B cell (primary cell): Measurements from ENCODE around the gene ZFP1. TPM values are rescaled to one million over a fixed set of nuclear protein-coding genes. Genes with fewer than 3 reads are reported as not detected.

Experiments used
- ATAC-seq: fragments of 200-7000 bp; cut with Tn5 transposase; one replicate; pipeline ENCODE4 v1.10.0; 2021; ENCODE audit warnings: low read depth, mild to moderate bottlenecking, moderate number of reproducible peaks, moderate library complexity
- CTCF ChIA-PET: fragments of 350-600 bp; sonication (Branson Sonifier 250); formaldehyde crosslinking; loops from one replicate; lab custom pipeline; 2021; ENCODE audit warnings: antibody characterized with exemption, inconsistent platforms; lab: Charles Lee
- POLR2A ChIA-PET: fragments of 350-600 bp; sonication (Branson Sonifier 250); formaldehyde crosslinking; loops from one replicate; lab custom pipeline; 2021; ENCODE audit warnings: antibody characterized with exemption; lab: Charles Lee
- DNase-seq: peaks from one replicate; pipeline ENCODE4 v3.0.0; 2013
- H2AFZ ChIP-seq: 2 replicates; pipeline ENCODE4 v1.6.1; 2012; ENCODE audit warnings: mild to moderate bottlenecking, low read depth, low read length; ENCODE audit not compliant: insufficient read depth, poor library complexity, severe bottlenecking
- H3K27ac ChIP-seq, 2 donors: 1 replicate in 1 of 2; 2 replicates in 1 of 2; pipeline ENCODE4 v1.5.1; 2012 to 2013; ENCODE audit warnings: low read length in 2 of 2, mild to moderate bottlenecking in 2 of 2, moderate library complexity in 1 of 2
- H3K27me3 ChIP-seq, 4 experiments: fragments of 200-600 bp in 1 of 4; sonication (generic) in 1 of 4; replicated peaks in 1 of 4; 1 replicate in 2 of 4; 2 replicates in 2 of 4; pipeline versions ENCODE4 v1.6.1 to v1.7.0; 2013 to 2016; ENCODE audit warnings: low read length in 3 of 4, mild to moderate bottlenecking in 2 of 4, mixed read lengths in 1 of 4, moderate library complexity in 1 of 4; ENCODE audit not compliant: insufficient read depth in 4 of 4, control insufficient read depth in 3 of 4; ENCODE audit errors: control extremely low read depth in 1 of 4
- H3K36me3 ChIP-seq, 2 experiments: replicated peaks in 1 of 2; 1 replicate in 1 of 2; 2 replicates in 1 of 2; pipeline versions ENCODE4 v1.6.1 to v1.7.1; 2013; ENCODE audit warnings: low read length in 1 of 2; ENCODE audit not compliant: insufficient read depth in 2 of 2, control insufficient read depth in 1 of 2; ENCODE audit errors: control extremely low read depth in 1 of 2, extremely low read depth in 1 of 2
- H3K4me1 ChIP-seq, 2 donors: fragments of 200-600 bp in 1 of 2; sonication (generic) in 1 of 2; 1 replicate in 1 of 2; 2 replicates in 1 of 2; pipeline versions ENCODE4 v1.5.1 to v1.6.1; 2013 to 2017; ENCODE audit warnings: low read length in 2 of 2; ENCODE audit not compliant: control insufficient read depth in 2 of 2, insufficient read depth in 2 of 2
- H3K4me2 ChIP-seq: replicated peaks from 2 replicates; pipeline ENCODE3; 2012; ENCODE audit warnings: mild to moderate bottlenecking, low read depth, low read length; ENCODE audit not compliant: poor library complexity, severe bottlenecking
- H3K4me3 ChIP-seq, 5 experiments: fragments of 200-600 bp in 1 of 5; sonication (generic) in 1 of 5; 1 replicate in 3 of 5; 2 replicates in 2 of 5; pipeline versions ENCODE4 v1.5.1 to v1.7.0; 2011 to 2016; ENCODE audit warnings: low read length in 4 of 5, mild to moderate bottlenecking in 4 of 5, low read depth in 2 of 5, control low read depth in 1 of 5, moderate library complexity in 1 of 5; ENCODE audit not compliant: insufficient read depth in 1 of 5; ENCODE audit errors: control extremely low read depth in 1 of 5, extremely low read depth in 1 of 5
- H3K79me2 ChIP-seq: fragments of 200-600 bp; sonication (generic); one replicate; pipeline ENCODE4 v1.6.0; 2016; ENCODE audit warnings: low read length; ENCODE audit not compliant: control insufficient read depth, insufficient read depth
- H3K9ac ChIP-seq: fragments of 200-600 bp; sonication (generic); 2 replicates; pipeline ENCODE4 v1.6.1; 2017; ENCODE audit warnings: mild to moderate bottlenecking, low read length, moderate library complexity
- H3K9me3 ChIP-seq, 3 donors: one replicate each; pipeline versions ENCODE4 v1.6.1 to v1.7.1; 2013; ENCODE audit warnings: low read length in 2 of 3; ENCODE audit not compliant: control insufficient read depth in 2 of 3, insufficient read depth in 1 of 3; ENCODE audit errors: control extremely low read depth in 1 of 3
- H4K20me1 ChIP-seq: 2 replicates; pipeline ENCODE4 v1.6.0; 2012; ENCODE audit warnings: mild to moderate bottlenecking, low read length; ENCODE audit not compliant: insufficient read depth, control insufficient read depth, poor library complexity, severe bottlenecking
- H3K27ac Mint-ChIP-seq: one replicate; pipeline ENCODE4 v1.8.0; 2021; ENCODE audit warnings: mixed read lengths
- H3K27me3 Mint-ChIP-seq: one replicate; pipeline ENCODE4 v1.8.0; 2021; ENCODE audit warnings: mixed read lengths
- H3K4me1 Mint-ChIP-seq: one replicate; pipeline ENCODE4 v1.8.0; 2021; ENCODE audit warnings: mixed read lengths
- H3K4me3 Mint-ChIP-seq: one replicate; pipeline ENCODE4 v1.8.0; 2021; ENCODE audit warnings: mixed read lengths
- H3K9me3 Mint-ChIP-seq: one replicate; pipeline ENCODE4 v1.8.0; 2022; ENCODE audit warnings: mixed read lengths; ENCODE audit not compliant: insufficient read depth
- CTCF ChIP-seq: fragments of 200-600 bp; IDR thresholded peaks from one replicate; pipeline ENCODE4 v1.8.0; 2022; ENCODE audit warnings: antibody characterized with exemption, mild to moderate bottlenecking
- EZH2 ChIP-seq: IDR thresholded peaks from 2 replicates; pipeline ENCODE4 v1.6.1; 2012; ENCODE audit warnings: borderline replicate concordance, low read depth, mild to moderate bottlenecking, moderate library complexity, low read length; ENCODE audit not compliant: insufficient read depth, poor library complexity, severe bottlenecking
- WGBS: methylation state at CpG from one replicate; pipeline ENCODE4 v1.1.5; 2013; ENCODE audit warnings: missing lambda C conversion rate; ENCODE audit not compliant: insufficient coverage; 5-methylcytosine and 5-hydroxymethylcytosine counted together
- intact Hi-C: fragments of 100-400 bp; cut with micrococcal nuclease; formaldehyde crosslinking; loops from one replicate; pipeline ENCODE4 v1.10.0; 2022
- polyA plus RNA-seq: library from polyadenylated mRNA; depleted of rRNA; stranded (reverse); fragments of >200 nt; gene quantifications from 2 replicates; pipeline ENCODE4 v1.2.3, GENCODE V29; 2012
- total RNA-seq, 2 donors: library from RNA; stranded (reverse); fragments of 120-200 nt in 1 of 2; gene quantifications; 1 replicate in 1 of 2; 2 replicates in 1 of 2; pipeline versions ENCODE4 v1.2.3 to v1.2.4, GENCODE V29; 2013 to 2022

Gene ZFP1
- total and polyA plus RNA-seq, 2 donors (not counting 1 experiment from before 2014, with no cell fraction given) = 3.4 to 13.4 TPM

GRCh38 chr16:75114179-75114945 is 34.0 kb upstream of the ZFP1 start:
- intact Hi-C loops = no loop called here
- POLR2A ChIA-PET = no interaction called here
- Mint-ChIP-seq H3K4me1 (peaks cover 22% of the 10 kb centered on the region), H3K9me3 (no peaks in the 10 kb centered on the region), H3K27ac (no peak overlapping the region), H3K27me3 (peaks cover 27% of the 10 kb centered on the region), H3K4me3 (no peak overlapping the region)
- no peak for ATAC-seq
- H3K79me2 ChIP-seq = no peaks in the 10 kb centered on the region
- CTCF ChIA-PET = interaction anchor here (6.8 kb wide), 1 partner anchor 116 kb away, joined by 87 read pairs; the partner anchor contains the start of gene ZNRF1
- H3K9ac ChIP-seq = no peak overlapping the region
- H2AFZ ChIP-seq = no peak overlapping the region
- H3K4me2 ChIP-seq = no peak overlapping the region
- H3K36me3 ChIP-seq = no peaks in the 10 kb centered on the region
- DNase-seq = no peak
- no peaks in the 10 kb centered on the region for H4K20me1 ChIP-seq
- no peak overlapping the region for H3K4me3 ChIP-seq
- TF ChIP-seq EZH2 = no peak
- no peak for TF ChIP-seq CTCF
- peaks cover 0 to 14% (median 0%) of the 10 kb centered on the region in 3 donors for H3K9me3 ChIP-seq
- peaks cover 22 to 26% of the 10 kb centered on the region in 2 donors for H3K4me1 ChIP-seq
- H3K27ac ChIP-seq = no peak overlapping the region
- H3K27me3 ChIP-seq = peaks cover 0 to 48% (median 23%) of the 10 kb centered on the region in 4 experiments
- WGBS = 97% methylated on average over 44 of the region's 44 CpGs
